Inferior parietal cortex (tissue), 1 donor: ENCODE results near the gene PRKAG3.

Source experiments
- DNase-seq: peaks from one replicate; pipeline ENCODE4 v3.0.0-alpha.2; 2016; ENCODE audit errors: extremely low spot score

Gene PRKAG3

DNA sequence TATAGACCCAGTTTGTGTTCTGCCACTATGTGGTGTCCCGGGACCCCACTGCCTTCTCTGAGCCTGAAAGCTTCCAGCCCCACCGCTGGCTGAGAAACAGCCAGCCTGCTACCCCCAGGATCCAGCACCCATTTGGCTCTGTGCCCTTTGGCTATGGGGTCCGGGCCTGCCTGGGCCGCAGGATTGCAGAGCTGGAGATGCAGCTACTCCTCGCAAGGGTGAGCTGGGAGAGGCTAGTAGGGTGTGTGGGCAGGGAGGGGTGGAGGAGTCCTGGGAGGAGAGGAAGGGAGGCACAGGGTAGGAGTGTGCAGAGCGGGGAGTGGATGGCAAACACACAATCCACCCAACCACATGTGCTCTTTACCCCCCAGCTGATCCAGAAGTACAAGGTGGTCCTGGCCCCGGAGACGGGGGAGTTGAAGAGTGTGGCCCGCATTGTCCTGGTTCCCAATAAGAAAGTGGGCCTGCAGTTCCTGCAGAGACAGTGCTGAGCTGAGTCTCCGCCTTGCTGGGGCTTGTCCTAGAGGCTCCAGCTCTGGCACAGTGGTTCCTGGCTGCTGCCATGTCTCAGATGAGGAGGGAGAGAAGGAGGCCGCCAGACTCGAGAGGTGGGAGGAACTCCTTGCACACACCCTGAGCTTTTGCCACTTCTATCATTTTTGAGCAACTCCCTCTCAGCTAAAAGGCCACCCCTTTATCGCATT is 16.9 kb downstream of the PRKAG3 start:
- DNase-seq, result no peak

DNA sequence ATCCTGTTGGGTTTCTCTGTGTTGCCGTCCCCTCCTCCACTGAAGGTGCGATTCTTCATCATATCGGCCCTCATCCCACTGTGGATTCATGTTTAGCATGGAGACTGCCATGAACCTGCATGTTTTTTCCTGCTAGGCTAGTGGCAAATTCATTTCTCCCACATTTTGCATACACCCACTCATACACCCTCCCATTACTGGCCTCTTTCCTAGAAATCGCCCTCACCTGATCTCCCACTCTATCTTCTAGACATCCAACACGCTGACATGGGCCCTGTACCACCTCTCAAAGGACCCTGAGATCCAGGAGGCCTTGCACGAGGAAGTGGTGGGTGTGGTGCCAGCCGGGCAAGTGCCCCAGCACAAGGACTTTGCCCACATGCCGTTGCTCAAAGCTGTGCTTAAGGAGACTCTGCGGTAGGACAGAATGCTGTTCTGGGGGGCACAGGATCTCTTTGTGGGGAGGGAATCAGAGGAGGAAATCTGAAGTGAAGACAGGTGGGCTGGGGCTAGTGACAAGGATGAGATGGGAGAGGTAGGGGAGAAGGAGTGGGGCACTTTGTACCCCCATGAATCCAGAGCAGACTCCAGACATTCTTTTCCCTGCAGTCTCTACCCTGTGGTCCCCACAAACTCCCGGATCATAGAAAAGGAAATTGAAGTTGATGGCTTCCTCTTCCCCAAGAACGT is 17.7 kb downstream of the PRKAG3 start:
- DNase-seq, result no peak

DNA sequence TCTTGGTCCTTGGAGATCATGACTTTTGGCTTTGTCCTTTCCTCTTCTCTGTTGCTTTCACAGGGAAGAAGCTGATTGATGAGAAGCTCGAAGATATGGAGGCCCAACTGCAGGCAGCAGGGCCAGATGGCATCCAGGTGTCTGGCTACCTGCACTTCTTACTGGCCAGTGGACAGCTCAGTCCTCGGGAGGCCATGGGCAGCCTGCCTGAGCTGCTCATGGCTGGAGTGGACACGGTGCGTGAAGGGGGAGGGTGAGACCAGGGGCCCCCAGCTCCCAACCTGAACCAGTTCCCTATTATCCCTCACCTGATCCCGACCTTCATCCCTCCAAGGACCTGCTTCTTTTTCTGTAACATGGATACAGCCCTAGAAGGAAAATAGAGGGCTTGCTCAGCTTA is 18.7 kb downstream of the PRKAG3 start:
- DNase-seq, result no peak

DNA sequence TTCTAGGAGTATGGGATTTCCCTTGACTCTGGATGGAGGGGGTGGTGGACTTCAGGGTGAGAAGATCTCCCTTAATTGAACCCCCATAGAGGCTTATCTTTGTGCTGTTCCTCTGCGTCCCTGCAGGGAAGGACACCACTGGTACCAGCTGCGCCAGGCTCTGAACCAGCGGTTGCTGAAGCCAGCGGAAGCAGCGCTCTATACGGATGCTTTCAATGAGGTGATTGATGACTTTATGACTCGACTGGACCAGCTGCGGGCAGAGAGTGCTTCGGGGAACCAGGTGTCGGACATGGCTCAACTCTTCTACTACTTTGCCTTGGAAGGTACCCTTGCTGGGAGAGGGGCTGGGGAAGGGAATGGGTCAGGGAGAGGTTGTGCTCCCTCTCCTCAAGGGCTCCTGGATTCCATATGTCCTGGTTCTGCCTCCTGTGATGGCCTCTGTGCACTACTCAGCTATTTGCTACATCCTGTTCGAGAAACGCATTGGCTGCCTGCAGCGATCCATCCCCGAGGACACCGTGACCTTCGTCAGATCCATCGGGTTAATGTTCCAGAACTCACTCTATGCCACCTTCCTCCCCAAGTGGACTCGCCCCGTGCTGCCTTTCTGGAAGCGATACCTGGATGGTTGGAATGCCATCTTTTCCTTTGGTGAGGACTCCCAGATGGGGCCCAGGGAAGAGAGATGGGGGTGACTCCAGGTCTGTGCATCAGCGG is 19.3 kb downstream of the PRKAG3 start:
- DNase-seq, result no peak

DNA sequence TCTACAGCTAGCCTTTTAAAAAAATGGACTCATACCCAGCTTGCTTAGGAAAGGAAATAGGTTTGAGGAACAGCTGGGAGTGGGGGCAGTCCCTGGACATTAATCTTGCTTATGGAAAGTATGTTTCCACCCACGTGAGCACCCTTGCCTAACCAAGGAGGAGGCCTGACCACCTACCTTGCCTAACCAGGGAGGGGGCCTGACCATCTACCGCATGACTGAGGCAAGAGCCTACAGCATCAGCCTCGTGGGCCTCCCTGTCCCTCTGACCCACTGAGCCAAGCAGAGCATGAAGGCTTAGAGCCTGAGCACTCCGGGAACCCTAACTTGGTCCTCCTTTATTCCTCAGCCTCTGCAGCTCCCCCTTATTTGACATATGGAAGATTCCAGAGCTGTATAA is 20.2 kb downstream of the PRKAG3 start:
- no peak for DNase-seq

DNA sequence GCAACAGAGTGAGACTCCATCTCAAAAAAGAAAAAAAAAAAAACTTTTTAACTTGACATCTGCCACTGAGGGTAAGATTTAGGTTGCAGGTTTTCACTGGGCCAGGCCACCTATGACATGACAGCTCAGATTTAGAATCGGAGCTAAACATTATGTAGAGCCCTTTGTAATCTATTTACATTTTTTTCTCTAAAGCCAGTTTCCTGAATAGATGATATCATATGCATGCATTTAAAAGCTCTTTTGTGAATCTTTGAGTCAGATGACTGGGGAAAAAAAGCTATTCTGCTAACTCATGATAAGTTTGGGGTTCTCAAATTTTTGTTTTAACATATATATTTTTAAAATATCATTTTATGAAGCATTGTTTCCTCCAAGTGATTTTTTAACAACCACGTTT is 21.3 kb downstream of the PRKAG3 start:
- DNase-seq, result no peak

DNA sequence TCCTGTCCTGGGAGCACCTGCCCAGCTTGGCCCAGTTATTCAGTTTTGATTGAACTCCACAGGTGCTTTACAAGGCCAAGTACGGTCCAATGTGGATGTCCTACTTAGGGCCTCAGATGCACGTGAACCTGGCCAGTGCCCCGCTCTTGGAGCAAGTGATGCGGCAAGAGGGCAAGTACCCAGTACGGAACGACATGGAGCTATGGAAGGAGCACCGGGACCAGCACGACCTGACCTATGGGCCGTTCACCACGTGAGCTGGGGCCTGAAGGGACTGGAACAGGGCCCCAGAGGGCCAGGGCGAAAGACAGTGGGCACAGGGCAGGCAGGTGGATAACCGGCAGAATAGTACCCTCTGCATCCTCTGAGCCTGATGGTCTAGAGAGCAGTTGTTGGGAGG is 22.1 kb downstream of the PRKAG3 start:
- no peak for DNase-seq

DNA sequence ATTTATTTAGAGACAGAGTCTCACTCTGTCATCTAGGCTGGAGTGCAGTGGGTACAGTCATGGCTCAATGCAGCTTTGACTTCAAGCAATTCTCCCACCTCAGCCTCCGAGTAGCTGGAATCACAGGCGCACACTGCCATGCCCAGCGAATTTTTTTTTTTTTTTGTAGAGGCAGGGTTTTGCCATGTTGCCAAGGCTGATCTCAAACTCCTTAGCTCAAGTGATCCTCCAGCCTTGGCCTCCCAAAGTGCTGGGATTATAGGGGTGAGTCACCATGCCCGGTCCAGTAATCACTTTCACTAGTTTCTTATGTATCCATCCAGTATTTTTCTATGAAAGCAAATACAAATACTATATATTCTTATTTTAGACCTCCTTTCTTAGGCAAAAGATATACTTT is 24.0 kb downstream of the PRKAG3 start:
- DNase-seq, result no peak

DNA sequence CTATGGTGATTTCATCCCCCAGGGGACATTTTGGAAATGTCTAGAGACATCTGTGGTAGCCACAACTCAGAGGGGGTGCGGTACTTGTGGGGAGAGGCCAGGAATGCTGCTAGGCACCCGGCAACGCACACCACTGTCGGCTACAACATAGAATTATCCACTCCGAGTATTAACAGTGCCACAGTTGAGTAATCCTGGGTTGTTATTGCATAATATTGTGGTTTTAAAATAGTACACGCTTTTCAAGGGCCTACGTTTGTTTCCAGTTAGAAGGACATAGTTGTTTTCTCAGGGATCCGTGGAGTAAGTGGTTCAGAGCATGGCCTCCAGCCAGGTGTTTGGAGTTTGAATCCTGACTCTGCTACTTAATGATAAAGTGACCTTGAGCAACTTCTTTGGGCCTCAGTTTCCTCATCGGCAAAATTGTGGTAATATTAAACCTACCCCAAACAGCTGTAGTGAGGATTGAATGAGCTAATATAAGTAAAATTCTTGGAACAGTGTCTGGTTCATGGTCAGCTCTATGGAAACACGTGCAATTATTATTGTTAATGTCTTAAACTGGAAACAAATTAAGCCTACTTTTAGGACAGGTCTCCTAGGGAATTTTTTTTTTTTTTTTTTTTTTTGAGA is 25.1 kb downstream of the PRKAG3 start:
- DNase-seq, result no peak

DNA sequence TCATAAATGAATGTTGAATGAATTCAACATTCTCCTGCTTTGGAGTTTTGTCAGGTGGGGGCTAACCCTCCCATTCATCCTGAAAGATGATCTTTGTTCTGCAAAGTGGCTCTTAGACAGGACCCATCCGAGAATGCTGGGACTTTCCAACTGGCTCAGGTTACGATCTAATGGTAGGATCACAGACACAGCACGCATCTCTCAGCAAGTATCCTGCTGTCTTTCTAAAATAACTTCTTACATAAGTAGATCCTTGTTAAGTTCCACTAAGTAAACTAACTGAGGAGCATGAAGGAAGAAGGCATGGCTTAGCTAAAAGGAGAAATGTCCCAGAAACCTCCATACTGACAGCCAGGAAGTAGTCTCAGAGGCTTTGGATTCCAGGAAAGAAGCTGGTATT is 26.0 kb downstream of the PRKAG3 start:
- no peak for DNase-seq

DNA sequence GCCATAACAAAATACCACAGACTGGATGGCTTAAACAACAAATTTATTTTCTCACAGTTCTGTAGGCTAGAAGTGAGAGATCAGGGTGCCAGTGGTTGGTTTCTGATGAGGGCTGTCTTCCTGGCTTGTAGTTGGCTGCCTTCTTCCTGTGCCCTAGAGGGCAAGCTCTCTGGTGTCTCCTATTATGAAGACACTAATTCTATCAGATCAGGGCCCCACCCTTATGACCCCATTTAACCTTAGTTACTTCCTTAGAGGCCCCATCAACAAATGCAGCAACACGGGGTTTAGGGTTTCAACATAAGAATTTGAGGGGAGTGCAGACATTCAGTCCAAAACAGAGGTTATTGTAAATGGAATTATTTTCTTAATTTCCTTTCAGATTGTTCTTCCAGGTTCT is 26.8 kb downstream of the PRKAG3 start:
- no peak for DNase-seq

DNA sequence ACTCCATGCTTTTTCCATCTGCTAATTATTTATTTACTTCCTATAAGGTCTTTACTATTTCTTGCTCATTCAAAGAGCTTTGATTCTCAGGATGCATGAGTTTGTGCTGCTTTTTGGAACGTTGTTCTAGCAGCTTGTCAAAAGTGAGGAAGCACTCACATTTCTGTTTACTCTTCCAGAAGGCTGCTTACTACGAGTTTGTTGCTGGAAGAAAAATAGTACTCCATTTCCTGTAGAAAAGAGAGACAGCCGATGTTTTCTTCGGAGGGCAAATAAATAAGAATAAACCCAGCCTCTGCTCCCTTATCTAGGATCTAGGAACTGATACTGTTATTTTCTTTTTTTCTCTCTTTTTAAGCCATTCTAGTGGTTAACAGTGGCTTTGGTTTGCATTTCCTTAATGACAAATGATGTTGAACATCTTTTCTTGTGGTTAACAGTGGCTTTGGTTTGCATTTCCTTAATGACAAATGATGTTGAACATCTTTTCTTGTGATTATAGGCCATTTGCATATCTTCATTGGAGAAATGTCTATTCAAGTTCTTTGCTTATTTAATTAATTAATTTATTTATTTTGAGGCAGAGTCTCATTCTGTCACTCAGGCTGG is 29.1 kb downstream of the PRKAG3 start:
- no peak for DNase-seq

DNA sequence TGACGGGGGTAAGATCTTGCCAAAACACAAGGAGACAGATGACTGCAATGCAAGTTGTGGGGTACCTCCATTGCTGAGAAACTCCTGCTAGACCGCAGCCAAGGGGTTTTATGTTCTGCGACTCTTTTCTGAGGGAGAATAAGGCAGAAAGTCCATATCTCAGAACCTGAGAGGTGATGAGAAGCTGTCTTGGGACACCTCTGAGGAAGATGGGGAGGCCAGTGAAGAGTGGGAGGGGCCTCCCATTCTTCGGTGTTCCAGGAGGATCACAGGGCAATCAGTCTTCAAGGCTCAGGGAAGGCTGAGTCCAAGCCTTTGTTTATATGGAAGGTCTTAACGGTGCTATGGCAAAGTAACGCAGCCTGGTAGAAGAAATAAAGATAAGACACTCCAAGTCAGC is 31.6 kb downstream of the PRKAG3 start:
- DNase-seq, result no peak

DNA sequence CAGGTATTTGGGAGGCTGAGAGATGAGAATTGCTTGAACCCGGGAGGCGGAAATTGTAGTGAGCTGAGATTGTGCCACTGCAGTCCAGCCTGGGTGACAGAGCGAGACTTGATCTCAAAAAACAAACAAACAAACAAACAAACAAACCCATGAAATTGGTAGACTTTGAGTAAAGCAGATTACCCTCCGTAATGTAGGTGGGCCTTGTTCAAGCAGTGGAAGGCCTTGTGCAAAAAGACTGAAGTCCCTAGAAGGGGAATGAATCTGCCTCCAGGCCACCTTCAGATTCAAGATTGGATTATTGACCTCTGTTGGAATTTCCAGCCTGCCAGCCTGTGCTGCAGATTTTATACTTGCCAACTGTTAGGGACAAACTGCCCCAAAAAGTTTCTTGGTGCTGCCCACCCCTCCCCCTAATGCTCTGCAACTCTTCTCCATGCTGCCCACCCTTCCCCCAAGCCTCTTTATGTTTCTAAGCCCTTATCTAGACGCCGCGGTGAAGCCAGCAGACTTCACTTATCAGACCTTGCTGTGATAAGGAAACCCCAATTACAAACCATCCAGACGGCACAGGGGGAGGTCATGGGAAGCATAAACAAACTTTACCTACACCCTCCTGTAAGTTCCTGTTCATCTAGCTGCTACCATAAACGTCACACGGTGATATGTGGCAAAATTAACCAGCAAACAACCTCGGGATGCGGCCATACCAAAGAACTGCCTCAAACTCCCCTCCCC is 32.7 kb downstream of the PRKAG3 start:
- DNase-seq, result no peak

DNA sequence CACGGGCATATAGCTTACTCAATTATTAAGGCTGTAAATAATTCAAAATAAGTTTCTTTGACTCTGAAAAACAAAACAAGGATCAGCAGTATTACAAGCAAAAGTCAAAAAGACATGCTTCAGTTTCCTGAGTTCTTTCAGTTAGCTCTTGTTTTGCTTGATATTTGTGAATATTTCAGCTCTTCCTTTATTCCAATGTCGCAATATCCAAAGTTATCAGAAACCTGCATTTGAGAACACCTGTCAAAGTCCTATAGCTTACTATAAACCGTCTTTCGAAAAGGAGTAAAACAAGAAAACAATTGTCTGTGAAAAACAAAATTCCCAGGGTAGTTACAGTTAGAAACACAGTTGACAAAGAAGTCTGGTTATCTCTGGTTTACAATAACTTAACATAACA is 34.9 kb downstream of the PRKAG3 start:
- DNase-seq, result no peak

DNA sequence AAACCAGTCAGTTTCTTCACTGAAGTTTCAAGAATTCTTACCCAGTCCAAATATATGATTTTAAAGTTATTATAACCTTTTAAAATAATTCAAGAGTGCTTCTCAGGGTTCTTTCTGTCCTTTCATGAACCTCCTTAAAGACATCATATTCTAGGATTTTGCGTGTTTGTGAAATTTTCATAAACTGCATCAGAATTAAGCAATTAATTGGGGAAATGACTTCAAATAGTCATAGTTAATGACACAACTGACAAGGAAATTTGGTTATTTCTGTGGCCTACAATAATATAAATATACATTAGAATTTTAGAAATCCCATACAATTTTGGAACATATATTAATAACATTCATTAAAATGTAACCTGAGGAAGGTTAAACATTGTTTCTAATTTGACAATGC is 39.2 kb downstream of the PRKAG3 start:
- DNase-seq, result no peak

DNA sequence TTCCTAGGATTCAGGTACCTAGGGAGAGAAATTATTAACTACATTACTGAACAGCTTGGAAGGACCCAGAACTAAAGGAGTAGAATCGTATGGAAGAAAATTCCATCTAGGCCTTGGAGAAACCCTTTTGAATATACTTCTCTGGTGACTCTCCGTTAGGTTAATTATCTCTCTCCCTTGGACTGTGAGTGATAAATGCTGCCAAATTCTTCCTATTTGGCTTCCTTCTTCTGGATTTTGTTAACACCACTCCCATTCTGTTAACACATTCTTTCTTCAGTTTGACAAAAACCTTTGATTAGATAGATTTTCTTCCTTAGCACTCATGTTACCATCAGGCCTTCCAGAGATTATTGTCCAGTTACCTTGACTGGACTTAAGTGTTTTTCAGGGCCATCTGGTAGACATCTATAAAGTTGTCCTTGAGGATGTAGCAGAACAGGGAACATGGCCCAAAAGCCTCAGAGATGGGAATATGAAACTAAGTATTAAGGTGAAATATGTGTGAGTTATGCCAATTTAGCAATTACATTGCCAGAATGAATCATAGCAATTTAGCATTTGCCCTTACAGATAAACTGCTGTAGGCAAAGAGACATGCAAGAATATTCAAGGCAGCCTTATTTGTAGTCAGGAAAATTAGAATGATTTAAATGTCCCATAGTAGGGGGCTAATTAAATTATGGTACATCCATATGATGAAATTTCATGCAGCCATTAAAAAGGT is 42.9 kb downstream of the PRKAG3 start:
- DNase-seq, result no peak

DNA sequence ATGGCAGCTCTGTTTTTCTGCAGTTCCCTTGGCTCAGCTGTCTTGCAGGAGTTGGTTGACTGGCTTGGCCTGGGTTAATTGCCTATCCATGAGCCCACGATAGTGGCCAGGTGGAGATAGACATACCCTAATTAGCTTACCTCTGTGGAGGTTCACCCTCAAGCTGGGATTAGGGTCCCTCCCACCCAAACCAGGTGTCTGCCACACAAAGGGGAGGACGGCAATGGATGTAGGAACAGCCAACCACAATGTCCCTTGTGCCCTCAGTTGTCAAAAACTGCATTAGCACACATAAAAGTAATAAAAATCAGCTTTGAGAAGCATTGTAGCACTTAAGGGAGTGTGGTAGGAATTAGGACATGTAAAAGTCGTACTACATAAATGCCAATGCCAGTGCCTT is 45.5 kb downstream of the PRKAG3 start:
- no peak for DNase-seq

DNA sequence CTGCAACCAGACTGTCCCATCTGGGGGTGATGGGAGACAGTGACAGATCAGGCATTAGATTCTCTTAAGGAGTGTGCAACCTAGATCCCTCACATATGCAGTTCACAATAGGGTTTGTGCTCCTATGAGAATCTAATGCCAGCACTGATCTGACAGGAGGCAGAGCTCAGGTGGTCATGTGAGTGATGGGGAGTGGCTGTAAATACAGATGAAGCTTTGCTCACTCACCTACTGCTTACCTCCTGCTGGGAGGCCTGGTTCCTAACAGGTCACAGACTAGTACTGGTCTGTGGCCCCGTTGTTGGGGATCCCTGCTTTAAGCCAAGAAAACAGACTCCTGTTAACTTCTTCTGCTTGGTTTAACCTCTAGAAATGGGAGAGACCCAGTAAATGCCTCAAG is 46.5 kb downstream of the PRKAG3 start:
- no peak for DNase-seq

DNA sequence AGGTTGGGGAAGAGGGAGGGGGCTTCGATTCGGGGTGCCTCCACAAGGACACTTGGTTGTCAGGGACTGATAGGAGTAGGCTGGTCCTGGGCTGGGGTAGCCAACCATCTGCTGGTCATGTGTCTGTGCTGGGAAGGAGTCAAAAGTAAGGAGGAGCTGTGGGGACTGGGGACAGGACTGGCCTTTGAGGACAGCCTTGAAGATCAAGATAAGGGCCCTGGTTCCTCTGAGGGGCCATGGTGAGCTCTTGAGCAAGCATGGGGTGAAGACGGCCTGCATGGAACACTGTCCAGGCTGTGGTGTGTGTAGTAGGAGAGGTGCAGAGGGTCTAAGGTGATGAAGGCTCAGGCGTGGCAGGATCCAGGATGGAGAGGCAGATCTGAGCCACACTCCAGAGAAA is 47.9 kb downstream of the PRKAG3 start:
- no peak for DNase-seq

DNA sequence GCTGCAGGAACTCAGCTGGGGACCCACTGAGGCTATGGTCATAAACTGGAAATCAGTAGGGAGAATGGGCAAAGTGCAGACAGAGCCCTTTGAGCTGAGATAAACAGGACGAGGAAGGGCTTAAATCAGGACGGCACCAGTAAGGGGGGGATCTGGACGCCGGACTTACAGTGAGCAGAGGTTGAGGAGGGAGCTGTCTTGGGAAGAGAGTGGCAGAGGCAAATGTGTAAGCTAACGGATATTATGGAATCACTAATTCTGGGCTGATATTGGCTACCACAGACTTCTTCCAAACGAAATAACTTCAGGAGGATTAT is 49.1 kb downstream of the PRKAG3 start:
- DNase-seq, result no peak
